EL (cell line): ENCODE data around the gene AIDA.

ENCODE experiments used
- DNase-seq: peaks from one replicate; pipeline ENCODE4 v3.0.0-alpha.2; 2016

The AIDA gene

DNA sequence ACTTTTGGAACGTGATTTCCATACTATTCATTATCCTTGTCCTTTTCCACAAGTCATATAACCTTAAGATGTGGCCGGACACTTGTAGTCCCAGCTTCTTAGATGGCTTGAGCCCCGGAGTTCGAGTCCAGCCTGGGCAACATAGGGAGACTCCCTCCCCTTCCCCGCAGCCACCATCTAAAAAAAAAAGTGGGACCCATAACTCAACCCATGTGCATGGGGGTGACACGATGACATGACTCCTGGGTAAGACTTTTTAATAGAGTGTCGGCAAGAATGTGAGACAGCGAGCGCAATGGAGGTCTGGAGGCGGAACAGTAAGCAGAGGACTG lies 68.7 kb downstream of the AIDA start:
- DNase-seq, result no peak

DNA sequence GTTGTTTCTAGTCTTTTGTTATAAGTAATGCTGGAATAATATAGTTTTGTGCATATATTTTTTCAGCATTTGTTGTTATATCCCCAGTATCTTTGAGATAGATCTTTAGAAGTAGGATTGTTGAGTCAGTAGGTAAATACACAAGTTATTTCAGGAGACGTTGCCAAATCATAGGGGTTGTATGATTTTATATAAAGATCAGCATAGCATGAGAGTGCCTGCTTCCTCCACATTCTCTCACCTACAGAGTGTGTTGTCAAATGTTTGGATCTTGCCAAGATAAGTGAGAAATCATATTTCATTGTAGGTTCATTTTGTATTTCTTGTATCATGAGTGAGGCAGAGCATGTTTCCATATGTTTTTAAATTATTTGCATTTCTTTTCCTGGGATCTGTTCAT lies 69.8 kb downstream of the AIDA start:
- no peak for DNase-seq

DNA sequence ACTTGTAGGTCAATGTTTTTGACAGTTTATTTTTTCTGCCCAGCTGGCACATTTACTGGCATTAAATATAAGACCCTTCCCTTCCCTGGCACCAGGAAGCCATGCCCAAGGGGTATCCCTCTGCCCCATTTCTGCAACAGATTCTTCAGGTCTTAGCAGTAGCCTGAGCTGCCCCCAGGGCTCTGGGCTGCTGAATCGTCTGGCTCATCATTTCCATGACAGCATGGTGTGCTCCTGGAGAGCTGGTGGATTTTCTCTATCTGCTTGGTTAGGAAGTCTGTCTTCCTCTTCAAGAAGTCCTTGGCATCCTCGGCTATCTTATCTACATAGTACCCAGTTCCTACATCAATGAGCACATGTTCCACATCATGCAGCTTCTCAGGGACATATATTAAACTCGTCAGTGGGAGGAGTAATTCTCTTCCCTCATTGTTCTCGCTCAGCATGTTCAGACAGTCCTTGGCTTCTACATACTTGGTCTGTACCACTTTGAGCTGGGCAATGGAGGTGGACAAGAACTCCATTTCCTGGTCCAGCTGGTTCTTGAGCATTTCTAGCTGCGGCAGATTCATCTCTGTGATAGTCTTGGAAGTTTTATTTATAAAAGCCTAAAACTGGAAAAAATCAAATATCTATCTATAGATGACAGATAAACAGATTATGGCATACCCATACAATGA lies 70.9 kb downstream of the AIDA start:
- no peak for DNase-seq

DNA sequence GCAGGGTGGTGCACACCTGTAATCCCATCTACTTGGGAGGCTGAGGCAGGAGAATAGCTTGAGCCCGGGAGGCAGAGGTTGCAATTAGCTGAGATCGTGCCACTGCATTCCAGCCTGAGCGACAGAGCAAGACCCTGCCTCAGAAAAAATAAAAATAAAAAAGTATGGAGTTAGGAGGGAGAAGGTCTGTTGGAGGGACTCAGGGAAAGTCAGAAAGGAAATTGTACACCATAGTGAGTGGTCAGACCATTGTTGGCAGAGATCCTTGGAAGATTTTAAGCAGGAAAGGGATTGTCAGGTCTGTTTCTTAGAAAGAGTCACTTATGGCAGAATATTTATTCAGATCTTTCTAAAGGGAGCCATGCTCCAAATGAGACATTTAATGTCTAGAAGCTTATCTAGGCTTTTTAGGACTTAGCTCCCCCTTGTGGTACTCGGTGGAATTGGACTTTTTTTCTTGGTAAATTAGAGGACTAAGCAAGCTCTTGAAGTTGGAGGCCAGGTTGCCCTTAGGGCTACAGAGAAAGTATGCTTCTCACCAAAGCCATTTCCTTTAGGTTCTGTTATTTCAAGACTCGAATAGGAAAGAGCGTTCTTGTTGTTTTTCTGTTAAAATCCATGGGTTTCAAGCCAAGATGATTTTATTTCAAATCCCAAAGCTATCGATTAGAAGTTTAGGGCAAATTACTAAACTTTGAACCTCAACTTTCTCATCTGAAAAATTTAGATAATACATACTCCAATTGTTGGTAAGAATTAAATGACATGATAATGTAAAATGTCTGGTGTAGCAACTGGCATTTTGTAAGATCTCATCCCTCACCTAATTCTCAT lies 77.9 kb downstream of the AIDA start:
- peak; percentile 88 for DNase-seq

DNA sequence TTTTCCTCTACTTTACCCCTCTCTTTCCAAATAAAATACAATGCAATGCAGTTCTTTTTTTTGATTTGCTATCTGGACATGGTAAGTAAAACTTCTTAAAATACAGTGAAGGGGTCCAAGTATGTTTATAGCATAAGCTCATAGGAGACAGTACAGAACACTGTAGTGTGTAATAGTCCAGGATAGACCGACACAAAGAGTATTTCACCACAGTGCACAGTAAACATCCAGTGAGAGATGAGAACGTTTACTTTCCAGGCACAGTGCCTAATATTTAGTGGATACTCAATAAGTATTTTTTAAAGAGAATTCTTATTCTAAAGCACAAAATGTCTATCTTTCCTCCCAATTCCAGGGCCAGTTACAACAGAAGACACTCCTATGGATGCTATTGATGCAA lies 79.5 kb downstream of the AIDA start:
- DNase-seq, result no peak

DNA sequence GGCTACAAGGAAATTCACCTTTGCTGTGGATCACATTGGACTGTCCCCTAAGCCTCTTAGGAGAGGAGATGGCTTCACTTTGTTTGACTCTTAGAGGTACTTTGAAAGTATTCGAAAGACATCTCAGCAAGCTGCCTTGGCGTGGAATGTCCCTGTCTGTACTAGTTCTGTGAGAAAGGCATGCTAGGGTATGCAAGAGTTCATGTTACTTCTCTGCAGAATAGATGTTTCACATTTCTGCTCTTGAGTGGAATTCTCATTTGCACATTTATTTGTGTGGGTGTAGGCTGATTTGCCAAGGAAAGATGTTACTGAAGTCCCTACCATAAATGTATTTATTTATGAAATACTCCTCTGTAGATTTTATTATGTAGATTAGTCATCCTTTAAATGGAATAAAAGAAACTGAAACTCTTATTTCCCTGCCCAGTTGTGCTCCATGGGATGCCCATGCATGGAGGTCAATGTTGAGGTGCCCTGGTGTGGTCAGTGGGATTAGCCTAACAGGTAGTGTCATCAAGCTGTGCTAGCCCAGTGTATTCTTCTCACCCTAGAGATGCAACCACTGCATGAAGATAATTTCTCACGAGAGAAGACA lies 80.6 kb downstream of the AIDA start:
- no peak for DNase-seq

DNA sequence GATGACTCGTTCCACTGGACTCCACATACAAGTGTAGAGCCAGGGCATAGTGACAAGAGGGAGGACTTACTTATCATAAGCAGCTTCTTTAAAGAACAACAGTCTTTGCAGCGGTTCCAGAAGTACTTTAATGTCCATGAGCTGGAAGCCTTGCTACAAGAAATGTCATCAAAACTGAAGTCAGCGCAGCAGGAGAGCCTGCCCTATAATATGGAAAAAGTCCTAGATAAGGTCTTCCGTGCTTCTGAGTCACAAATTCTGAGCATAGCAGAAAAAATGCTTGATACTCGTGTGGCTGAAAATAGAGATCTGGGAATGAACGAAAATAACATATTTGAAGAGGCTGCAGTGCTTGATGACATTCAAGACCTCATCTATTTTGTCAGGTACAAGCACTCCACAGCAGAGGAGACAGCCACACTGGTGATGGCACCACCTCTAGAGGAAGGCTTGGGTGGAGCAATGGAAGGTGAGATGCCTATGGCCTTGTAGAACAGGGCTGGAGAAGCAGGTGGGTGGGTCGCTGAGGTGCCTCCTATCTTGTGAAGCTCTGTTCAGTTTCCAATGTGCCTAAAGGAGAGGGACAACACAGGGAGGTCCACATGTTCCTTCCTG lies 82.3 kb downstream of the AIDA start:
- peak; percentile 61 for DNase-seq

DNA sequence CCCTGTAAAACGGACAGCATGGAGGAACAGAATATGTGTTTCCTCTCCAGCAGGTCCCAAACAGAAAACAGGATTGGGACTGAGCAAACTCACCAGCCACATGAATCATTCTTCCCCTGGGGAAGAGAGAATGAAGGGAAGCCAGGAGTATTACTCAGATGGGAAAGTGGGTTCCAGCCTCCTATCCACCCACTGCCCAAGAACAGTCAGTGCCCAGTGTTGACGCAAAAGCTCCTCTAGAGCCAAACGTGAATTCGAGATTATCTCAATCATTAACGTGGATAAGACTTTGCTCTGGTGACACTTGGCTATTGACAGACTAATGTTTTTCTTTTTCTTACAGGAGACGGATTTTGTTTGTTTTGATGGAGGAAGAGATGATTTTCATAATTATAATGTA lies 85.1 kb downstream of the AIDA start:
- DNase-seq, result peak; percentile 71

DNA sequence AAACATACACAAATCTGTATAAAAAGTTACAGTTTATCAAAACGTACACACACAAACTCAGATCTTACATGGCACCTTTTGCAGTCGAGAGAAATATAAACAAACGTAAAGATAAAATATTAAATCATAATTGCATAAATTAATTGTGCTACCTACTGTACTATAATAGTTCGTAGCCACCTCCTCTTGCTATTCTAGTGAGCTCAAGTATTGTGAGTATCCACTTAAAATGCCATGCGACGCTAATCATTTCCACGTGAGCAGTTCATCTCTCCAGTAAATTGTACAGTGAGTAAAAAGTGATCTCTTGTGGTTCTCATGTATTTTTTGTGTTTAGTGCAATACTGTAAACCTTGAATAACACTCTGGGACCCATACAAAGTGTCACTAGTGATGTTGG lies 88.1 kb downstream of the AIDA start:
- no peak for DNase-seq

DNA sequence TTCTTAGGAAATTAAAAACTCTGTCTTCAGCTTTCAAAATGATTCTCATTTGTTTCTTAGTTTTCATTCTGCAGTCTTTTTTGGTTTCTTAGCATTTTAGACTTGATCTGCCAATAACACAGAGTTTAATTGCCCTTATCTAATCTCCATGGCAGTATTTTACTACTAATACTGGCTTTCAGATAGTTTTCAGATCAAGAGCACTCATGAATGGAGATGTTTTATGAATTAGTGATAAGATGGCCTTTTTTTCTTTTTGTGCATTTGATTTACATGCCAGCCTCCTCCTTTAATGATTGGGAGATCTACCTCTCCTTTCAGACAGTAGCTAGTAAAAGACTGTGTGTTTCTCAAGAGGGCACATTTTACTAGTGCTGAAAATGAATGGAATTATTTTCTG lies 88.8 kb downstream of the AIDA start:
- DNase-seq, result no peak

DNA sequence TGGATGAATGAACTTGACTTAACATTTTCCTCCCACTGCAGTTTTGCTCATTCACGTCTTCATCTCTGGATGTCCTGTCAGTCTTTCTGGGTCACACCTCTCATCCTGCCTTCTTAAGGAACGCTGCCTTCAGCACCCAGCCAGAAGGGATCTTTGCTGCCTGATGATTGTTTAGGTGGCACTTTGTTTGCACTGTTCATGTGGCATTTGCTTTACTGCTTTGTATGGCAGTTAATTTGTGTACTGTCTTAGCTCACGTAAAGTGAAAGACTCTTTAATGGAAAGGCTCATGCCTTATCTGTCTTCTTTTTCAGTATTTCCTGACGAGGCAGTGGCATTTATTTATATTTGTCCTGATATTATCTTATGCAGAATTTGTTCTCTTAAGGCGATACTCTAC lies 89.5 kb downstream of the AIDA start:
- DNase-seq, result no peak

DNA sequence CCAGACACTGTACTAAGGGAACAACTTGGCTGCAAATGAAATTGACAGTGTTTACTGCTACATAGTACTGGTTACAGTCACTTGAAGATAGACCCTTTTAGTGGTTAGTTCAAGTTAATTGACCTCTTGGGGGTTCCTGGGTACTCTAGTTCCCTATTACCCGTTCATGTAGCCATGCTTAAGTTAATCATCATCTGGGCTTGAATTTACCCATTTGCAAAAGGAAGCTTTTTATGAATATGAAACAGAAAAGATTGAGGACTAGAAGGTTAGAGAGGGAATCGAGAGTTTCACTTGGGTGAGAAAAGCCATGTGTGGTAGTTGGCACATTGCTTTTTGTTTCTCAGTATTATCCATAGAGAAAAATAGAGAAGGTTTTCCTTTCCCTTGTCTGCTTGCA lies 91.7 kb downstream of the AIDA start:
- no peak for DNase-seq

DNA sequence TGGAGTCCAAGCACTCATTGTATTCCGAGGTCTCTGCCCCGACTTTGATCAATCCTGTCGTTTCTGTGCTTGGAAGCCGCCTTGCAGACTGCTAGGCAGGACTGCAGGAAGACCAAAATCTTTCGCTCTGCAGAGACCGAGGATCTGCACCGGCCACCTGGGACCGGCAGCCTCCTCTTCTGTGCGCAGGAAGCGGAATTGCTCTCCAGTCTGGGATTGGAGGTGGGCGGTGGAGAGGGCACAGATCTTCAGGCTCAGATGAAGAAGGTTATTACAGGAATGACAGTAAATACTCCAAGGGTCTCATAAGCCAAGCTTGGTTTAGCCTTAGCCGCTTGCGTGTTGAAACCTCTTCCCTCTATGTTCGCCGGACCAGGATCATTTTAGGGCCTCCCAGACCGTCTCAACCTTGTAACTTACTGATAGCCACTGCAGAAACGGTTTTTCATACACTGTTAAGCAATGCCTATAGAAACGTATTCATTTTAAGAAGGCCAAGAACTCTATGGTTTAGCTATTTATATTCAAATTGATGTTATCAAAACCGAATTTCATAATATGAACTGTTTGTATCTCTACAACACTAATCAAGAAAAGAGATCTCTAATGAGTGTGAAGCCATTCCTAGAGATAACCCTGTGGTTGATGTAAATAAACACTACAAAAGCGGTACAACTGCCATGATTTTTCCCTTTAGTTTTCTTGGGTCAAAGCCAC lies 93.3 kb downstream of the AIDA start:
- peak; percentile 47 for DNase-seq
